A549 (cell line): ENCODE measurements around the gene RAP2B. TPM values are rescaled to one million over a fixed set of nuclear protein-coding genes. Genes with fewer than 3 reads are reported as not detected.
A peak's percentile ranks its signal among the peaks of the same experiment; 100 is the strongest.

Source experiments
- ATAC-seq, 2 experiments: fragments of 200-7000 bp in 1 of 2; fragments of >200 bp in 1 of 2; cut with Nextera tagmentation in 1 of 2; cut with Tn5 transposase in 1 of 2; 3 replicates each; pipeline versions ENCODE4 v1.8.0 to v1.9.1; 2018 to 2020; ENCODE audit warnings: mild to moderate bottlenecking in 1 of 2, moderate library complexity in 1 of 2
- CTCF ChIA-PET: fragments of 300-600 bp; sonication (Branson Sonifier 250); formaldehyde crosslinking; extraction: SDS; loops from one replicate; lab custom pipeline; 2021; ENCODE audit warnings: antibody characterized with exemption, inconsistent platforms; lab: Yijun Ruan, JAX
- POLR2A ChIA-PET: fragments of 350-600 bp; formaldehyde crosslinking; extraction: SDS; loops from one replicate; lab custom pipeline; 2021; ENCODE audit warnings: antibody characterized with exemption, inconsistent platforms; lab: Yijun Ruan, JAX
- DNase-seq, 2 experiments: peaks; one replicate each; pipeline versions ENCODE4 v3.0.0 to v3.0.0-alpha.2; 2011 to 2016; ENCODE audit warnings: low read depth in 1 of 2, low spot score in 1 of 2
- FAIRE-seq: peaks from 2 replicates; lab custom pipeline; 2011; peaks lifted over from hg19 to GRCh38; lab: Jason Lieb, UNC
- H3K27ac ChIP-seq, 2 experiments: fragments of >200 bp; sonication (Bioruptor Twin); formaldehyde crosslinking; 3 replicates each; pipeline ENCODE4 v1.5.1; 2016 to 2017
- H3K4me1 ChIP-seq: fragments of >200 bp; sonication (Bioruptor Twin); formaldehyde crosslinking; 3 replicates; pipeline ENCODE4 v1.6.1; 2016
- H3K4me2 ChIP-seq: fragments of >200 bp; sonication (Bioruptor Twin); formaldehyde crosslinking; 3 replicates; pipeline ENCODE4 v1.6.1; 2016
- H3K4me3 ChIP-seq: fragments of >200 bp; sonication (Bioruptor Twin); formaldehyde crosslinking; 3 replicates; pipeline ENCODE4 v1.5.1; 2016
- H3K9me3 ChIP-seq: fragments of >200 bp; sonication (Bioruptor Twin); formaldehyde crosslinking; 3 replicates; pipeline ENCODE4 v1.6.1; 2016
- BCL3 ChIP-seq: fragments of >200 bp; sonication (Bioruptor Twin); formaldehyde crosslinking; IDR thresholded peaks from 3 replicates; pipeline ENCODE4 v1.6.1; 2016
- BHLHE40 ChIP-seq: IDR thresholded peaks from 2 replicates; pipeline ENCODE4 v1.6.1; 2012; ENCODE audit warnings: low read depth, low read length, inconsistent platforms
- CBX2 ChIP-seq: fragments of 200-600 bp; sonication (generic); IDR thresholded peaks from 2 replicates; pipeline ENCODE4 v1.6.1; 2016; ENCODE audit warnings: low read depth, mild to moderate bottlenecking, borderline replicate concordance
- CBX8 ChIP-seq: fragments of 200-600 bp; sonication (generic); IDR thresholded peaks from 2 replicates; pipeline ENCODE4 v1.6.1; 2016
- CEBPB ChIP-seq, 2 experiments: fragments of >200 bp in 1 of 2; sonication (Bioruptor Twin) in 1 of 2; formaldehyde crosslinking in 1 of 2; IDR thresholded peaks; 2 replicates each; pipeline ENCODE4 v1.6.1; 2012 to 2016
- CHD2 ChIP-seq: fragments of 150-350 bp; IDR thresholded peaks from 2 replicates; pipeline ENCODE4 v1.6.1; 2014; ENCODE audit warnings: low read length; ENCODE audit not compliant: partially characterized antibody
- CHD4 ChIP-seq: fragments of 200-600 bp; sonication (generic); IDR thresholded peaks from 2 replicates; pipeline ENCODE4 v1.6.1; 2016; ENCODE audit warnings: antibody characterized with exemption, mild to moderate bottlenecking, borderline replicate concordance
- E2F6 ChIP-seq: IDR thresholded peaks from 2 replicates; pipeline ENCODE4 v1.6.1; 2012; ENCODE audit warnings: low read depth, borderline replicate concordance
- EHF ChIP-seq: fragments of 250-450 bp; sonication (Bioruptor Pico); IDR thresholded peaks from 2 replicates; pipeline ENCODE4 v1.5.0; 2020; ENCODE audit warnings: mild to moderate bottlenecking
- EHMT2 ChIP-seq: fragments of 200-600 bp; sonication (generic); IDR thresholded peaks from 2 replicates; pipeline ENCODE4 v1.6.1; 2016; ENCODE audit warnings: antibody characterized with exemption, low read depth, mild to moderate bottlenecking, moderate library complexity
- EP300 ChIP-seq, 2 experiments: fragments of >200 bp; sonication (Bioruptor Twin); formaldehyde crosslinking; IDR thresholded peaks; 2 replicates in 1 of 2; 3 replicates in 1 of 2; pipeline ENCODE4 v1.6.1; 2016 to 2017
- FOSB ChIP-seq: fragments of 250-450 bp; sonication (Bioruptor Pico); IDR thresholded peaks from 2 replicates; pipeline ENCODE4 v1.5.0; 2020; ENCODE audit warnings: mild to moderate bottlenecking, moderate library complexity
- FOXS1 ChIP-seq: fragments of 250-450 bp; sonication (Bioruptor Pico); IDR thresholded peaks from 2 replicates; pipeline ENCODE4 v1.5.0; 2020; ENCODE audit warnings: mild to moderate bottlenecking, moderate library complexity
- HDAC2 ChIP-seq: fragments of 200-600 bp; sonication (generic); IDR thresholded peaks from 2 replicates; pipeline ENCODE4 v1.6.1; 2016
- HOXA7 ChIP-seq: fragments of 250-450 bp; sonication (Bioruptor Pico); IDR thresholded peaks from 2 replicates; pipeline ENCODE4 v1.5.0; 2020; ENCODE audit warnings: mild to moderate bottlenecking, moderate library complexity
- KDM1A ChIP-seq: fragments of 200-600 bp; sonication (generic); IDR thresholded peaks from 2 replicates; pipeline ENCODE4 v1.6.1; 2016; ENCODE audit warnings: low read depth, mild to moderate bottlenecking
- MAFK ChIP-seq: fragments of 450-650 bp; IDR thresholded peaks from 2 replicates; pipeline ENCODE4 v1.6.1; 2014; ENCODE audit not compliant: partially characterized antibody
- NFE2L2 ChIP-seq: fragments of 150-350 bp; conservative IDR thresholded peaks from 2 replicates; pipeline ENCODE4 v1.6.1; 2014; ENCODE audit warnings: low read length
- NPAS2 ChIP-seq: fragments of 250-450 bp; sonication (Bioruptor Pico); IDR thresholded peaks from 2 replicates; pipeline ENCODE4 v1.8.0; 2022; ENCODE audit warnings: mild to moderate bottlenecking, moderate library complexity, borderline replicate concordance
- NR3C1 ChIP-seq: fragments of >200 bp; sonication (Bioruptor Twin); formaldehyde crosslinking; IDR thresholded peaks from 3 replicates; pipeline ENCODE4 v1.6.1; 2017
- RARB ChIP-seq: fragments of 250-450 bp; sonication (Bioruptor Pico); IDR thresholded peaks from 2 replicates; pipeline ENCODE4 v1.8.0; 2021; ENCODE audit warnings: mild to moderate bottlenecking, moderate library complexity
- REST ChIP-seq: fragments of 200-600 bp; sonication (generic); IDR thresholded peaks from 2 replicates; pipeline ENCODE4 v1.6.1; 2016; ENCODE audit warnings: antibody characterized with exemption, mild to moderate bottlenecking, moderate library complexity
- RFX5 ChIP-seq: fragments of 450-650 bp; IDR thresholded peaks from 2 replicates; pipeline ENCODE4 v1.7.1; 2014; ENCODE audit warnings: antibody characterized with exemption, mild to moderate bottlenecking, moderate library complexity
- RNF2 ChIP-seq: fragments of 200-600 bp; sonication (generic); IDR thresholded peaks from 2 replicates; pipeline ENCODE4 v1.6.1; 2016; ENCODE audit warnings: low read depth, mild to moderate bottlenecking, antibody characterized with exemption, moderate library complexity, borderline replicate concordance
- SMC3 ChIP-seq: fragments of >200 bp; sonication (Bioruptor Twin); formaldehyde crosslinking; IDR thresholded peaks from 3 replicates; pipeline ENCODE4 v1.6.1; 2018; ENCODE audit warnings: inconsistent platforms
- TP53 ChIP-seq: fragments of 250-450 bp; sonication (Bioruptor Pico); IDR thresholded peaks from 2 replicates; pipeline ENCODE4 v1.5.0; 2021; ENCODE audit warnings: mild to moderate bottlenecking, moderate library complexity
- ZC3H11A ChIP-seq: fragments of 450-650 bp; IDR thresholded peaks from 2 replicates; pipeline ENCODE4 v1.6.1; 2014; ENCODE audit warnings: antibody characterized with exemption, mild to moderate bottlenecking
- ZNF302 ChIP-seq: fragments of 250-450 bp; sonication (Bioruptor Pico); IDR thresholded peaks from 2 replicates; pipeline ENCODE4 v1.9.0; 2021; ENCODE audit warnings: inconsistent platforms, mild to moderate bottlenecking, moderate library complexity
- ZSCAN20 ChIP-seq: fragments of 250-450 bp; sonication (Bioruptor Pico); IDR thresholded peaks from 2 replicates; pipeline ENCODE4 v1.8.0; 2022; ENCODE audit warnings: mild to moderate bottlenecking, moderate library complexity
- WGBS: methylation state at CpG from one replicate; pipeline ENCODE4 v1.1.6; 2017; ENCODE audit errors: missing lambda C conversion rate; 5-methylcytosine and 5-hydroxymethylcytosine counted together
- polyA minus RNA-seq: library from RNA; depleted of rRNA, polyadenylated mRNA; stranded (reverse); fragments of >200 nt; gene quantifications from 2 replicates; pipeline ENCODE4 v1.2.3, GENCODE V29; 2011; rRNA and poly(A)+ RNA removed
- polyA plus RNA-seq, 4 experiments: library from polyadenylated mRNA; depleted of rRNA in 3 of 4; stranded (reverse); fragments of >200 nt; fragmentation: RNase III in 1 of 4; extraction: RNeasy Plus Mini Kit Qiagen cat#74134 plus additional on column Dnase treatment in 1 of 4; gene quantifications; 2 replicates in 3 of 4; 3 replicates in 1 of 4; pipeline ENCODE4 v1.2.3, GENCODE V29; 2011 to 2017
- TF ChIP-seq, protein P1 (sequence below): fragments of 150-350 bp; IDR thresholded peaks from 2 replicates; pipeline ENCODE4 v1.6.1; 2014; ENCODE audit warnings: low read depth, mild to moderate bottlenecking, low read length
- TF ChIP-seq, protein P2 (sequence below): fragments of >200 bp; sonication (Bioruptor Twin); formaldehyde crosslinking; IDR thresholded peaks from 3 replicates; pipeline ENCODE4 v1.5.1; 2016
- TF ChIP-seq, protein P3 (sequence below): IDR thresholded peaks from 2 replicates; pipeline ENCODE4 v1.6.1; 2012

RAP2B gene
- polyA plus RNA-seq (2011; rRNA removed), result 5.7 and 6.7 TPM in 2 replicates
- 4.6 TPM in 2 replicates for polyA plus RNA-seq (2012; cell fraction: cytosol; rRNA removed)
- polyA plus RNA-seq (2012; cell fraction: nucleus; rRNA removed), result 2.7 and 3.1 TPM in 2 replicates
- 5.4 to 5.9 TPM (median 5.6 TPM) in 3 replicates for polyA plus RNA-seq (2017; fragmentation: RNase III; extraction: RNeasy Plus Mini Kit Qiagen cat#74134 plus additional on column Dnase treatment)
- 8.8 and 11.2 TPM in 2 replicates for polyA minus RNA-seq

DNA sequence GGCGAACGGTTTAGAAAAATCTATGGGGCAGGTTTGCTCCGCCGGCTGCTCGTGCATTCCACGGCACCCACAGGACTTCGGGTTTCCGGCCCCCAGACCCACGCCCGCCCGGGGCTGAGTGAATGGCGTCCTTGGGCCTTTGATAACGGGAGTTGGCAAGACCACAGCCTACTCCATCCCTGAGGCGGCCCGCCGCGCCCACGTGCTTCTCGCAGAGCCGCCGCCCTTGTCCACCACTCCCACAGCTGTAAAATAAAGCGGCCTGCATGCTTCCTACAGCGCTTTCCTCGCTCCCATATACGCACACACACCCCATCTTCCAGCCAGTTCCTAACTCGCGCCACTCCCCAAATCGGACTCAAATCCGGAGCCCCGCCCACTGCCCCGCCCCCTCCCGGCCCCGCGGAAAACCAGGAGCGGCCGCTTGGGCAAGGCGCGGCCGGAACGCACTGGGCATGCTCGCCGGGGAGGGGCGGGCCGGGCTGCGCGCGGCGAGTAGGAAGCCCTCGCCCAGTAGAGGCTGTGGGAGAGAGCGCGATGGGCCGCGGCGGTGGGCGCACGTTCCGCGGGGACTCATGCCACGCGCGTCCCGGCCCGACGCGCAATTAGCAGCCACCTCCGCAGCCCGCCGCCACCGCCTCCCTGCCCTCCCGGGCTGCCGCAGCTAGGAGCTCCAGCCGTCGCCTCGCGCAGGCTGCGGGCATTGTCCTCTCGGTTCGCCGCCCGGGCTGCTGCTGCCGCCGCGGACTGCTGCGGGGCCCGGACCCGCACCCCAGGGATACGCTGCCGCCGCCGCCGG is at the start of gene RAP2B:
TSS of gene RAP2B (plus strand) at position 513 of the 799 bp plus-strand sequence. CDS start 468 bp downstream, outside the sequence.
- FAIRE-seq (no peak), DNase-seq (peak; percentile 90 to 96), ATAC-seq (peak; percentile 60 to 80)
- Histone ChIP-seq H3K9me3 (no peaks in the 10 kb centered on the region), H3K27ac (peak within 1 kb of the TSS; percentile 93 to 97), H3K4me1 (peaks cover 52% of the 10 kb centered on the region), H3K4me3 (peak within 1 kb of the TSS; percentile 91), H3K4me2 (peak within 1 kb of the TSS; percentile 98)
- WGBS, result under 1% methylated on average over 23 of the region's 91 CpGs
- CTCF ChIA-PET, result interaction anchor here (0.8 to 7.4 kb wide), 11 partner anchors 22 to 809 kb away, joined by 3 to 47 read pairs (median 4); no protein-coding TSS in a partner anchor
- POLR2A ChIA-PET, result interaction anchor here (0.6 to 4.8 kb wide), 29 partner anchors 9 to 1263 kb away, joined by 3 to 92 read pairs (median 10); partner anchors contain the start of gene ARHGEF26
- TF ChIP-seq CBX2, result no peak
- TF ChIP-seq RNF2, result 0 out of 2 replicates have a peak, but pooled peaks have one; percentile 13
- no peak for TF ChIP-seq HOXA7 (CRISPR knock-in tag)
- no peak for TF ChIP-seq EP300 (IDR thresholded peaks at IDR 0.05)
- no peak for TF ChIP-seq ZNF302 (CRISPR knock-in tag)
- no peak for TF ChIP-seq NPAS2 (CRISPR knock-in tag)
- TF ChIP-seq CBX8, result no peak
- TF ChIP-seq CHD2, result no peak
- TF ChIP-seq, protein P1, sequence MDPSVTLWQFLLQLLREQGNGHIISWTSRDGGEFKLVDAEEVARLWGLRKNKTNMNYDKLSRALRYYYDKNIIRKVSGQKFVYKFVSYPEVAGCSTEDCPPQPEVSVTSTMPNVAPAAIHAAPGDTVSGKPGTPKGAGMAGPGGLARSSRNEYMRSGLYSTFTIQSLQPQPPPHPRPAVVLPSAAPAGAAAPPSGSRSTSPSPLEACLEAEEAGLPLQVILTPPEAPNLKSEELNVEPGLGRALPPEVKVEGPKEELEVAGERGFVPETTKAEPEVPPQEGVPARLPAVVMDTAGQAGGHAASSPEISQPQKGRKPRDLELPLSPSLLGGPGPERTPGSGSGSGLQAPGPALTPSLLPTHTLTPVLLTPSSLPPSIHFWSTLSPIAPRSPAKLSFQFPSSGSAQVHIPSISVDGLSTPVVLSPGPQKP, result no peak
- TF ChIP-seq TP53 (CRISPR knock-in tag), result no peak
- TF ChIP-seq, protein P2, sequence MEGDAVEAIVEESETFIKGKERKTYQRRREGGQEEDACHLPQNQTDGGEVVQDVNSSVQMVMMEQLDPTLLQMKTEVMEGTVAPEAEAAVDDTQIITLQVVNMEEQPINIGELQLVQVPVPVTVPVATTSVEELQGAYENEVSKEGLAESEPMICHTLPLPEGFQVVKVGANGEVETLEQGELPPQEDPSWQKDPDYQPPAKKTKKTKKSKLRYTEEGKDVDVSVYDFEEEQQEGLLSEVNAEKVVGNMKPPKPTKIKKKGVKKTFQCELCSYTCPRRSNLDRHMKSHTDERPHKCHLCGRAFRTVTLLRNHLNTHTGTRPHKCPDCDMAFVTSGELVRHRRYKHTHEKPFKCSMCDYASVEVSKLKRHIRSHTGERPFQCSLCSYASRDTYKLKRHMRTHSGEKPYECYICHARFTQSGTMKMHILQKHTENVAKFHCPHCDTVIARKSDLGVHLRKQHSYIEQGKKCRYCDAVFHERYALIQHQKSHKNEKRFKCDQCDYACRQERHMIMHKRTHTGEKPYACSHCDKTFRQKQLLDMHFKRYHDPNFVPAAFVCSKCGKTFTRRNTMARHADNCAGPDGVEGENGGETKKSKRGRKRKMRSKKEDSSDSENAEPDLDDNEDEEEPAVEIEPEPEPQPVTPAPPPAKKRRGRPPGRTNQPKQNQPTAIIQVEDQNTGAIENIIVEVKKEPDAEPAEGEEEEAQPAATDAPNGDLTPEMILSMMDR, result no peak
- no peak for TF ChIP-seq CEBPB (IDR thresholded peaks at IDR 0.05)
- TF ChIP-seq BCL3, result peak; percentile 91; the same call in 1 of the 3 replicates
- TF ChIP-seq MAFK, result no peak
- no peak for TF ChIP-seq EHF
- no peak for TF ChIP-seq ZSCAN20 (CRISPR knock-in tag)
- TF ChIP-seq RARB (CRISPR knock-in tag), result no peak
- TF ChIP-seq KDM1A, result no peak
- no peak for TF ChIP-seq RFX5
- no peak for TF ChIP-seq NR3C1
- TF ChIP-seq BHLHE40, result no peak
- TF ChIP-seq, protein P3, sequence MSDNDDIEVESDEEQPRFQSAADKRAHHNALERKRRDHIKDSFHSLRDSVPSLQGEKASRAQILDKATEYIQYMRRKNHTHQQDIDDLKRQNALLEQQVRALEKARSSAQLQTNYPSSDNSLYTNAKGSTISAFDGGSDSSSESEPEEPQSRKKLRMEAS, result peak; percentile 84
- TF ChIP-seq HDAC2, result no peak; the same call in 1 of the 2 replicates
- TF ChIP-seq E2F6, result peak; percentile 77; the same call in 1 of the 2 replicates
- no peak for TF ChIP-seq ZC3H11A
- no peak for TF ChIP-seq FOXS1 (CRISPR knock-in tag)
- no peak for TF ChIP-seq FOSB (CRISPR knock-in tag)
- no peak for TF ChIP-seq CHD4
- TF ChIP-seq NFE2L2, result no peak
- TF ChIP-seq EHMT2, result no peak
- no peak for TF ChIP-seq REST
- no peak; the same call in 1 of the 3 replicates for TF ChIP-seq SMC3
